GM12875 (cell line): Measurements from ENCODE around the gene MRTFB.

Source experiments
- H3K4me3 ChIP-seq: one replicate; pipeline ENCODE4 v1.5.1; 2011; ENCODE audit warnings: low read depth, low read length, control low read depth
- TF ChIP-seq, protein P1 (sequence below): IDR thresholded peaks from 2 replicates; pipeline ENCODE4 v1.5.1; 2011; ENCODE audit warnings: low read depth, mild to moderate bottlenecking, control low read depth, inconsistent platforms, low read length, moderate library complexity, borderline replicate concordance; ENCODE audit not compliant: insufficient read depth

The MRTFB gene

DNA sequence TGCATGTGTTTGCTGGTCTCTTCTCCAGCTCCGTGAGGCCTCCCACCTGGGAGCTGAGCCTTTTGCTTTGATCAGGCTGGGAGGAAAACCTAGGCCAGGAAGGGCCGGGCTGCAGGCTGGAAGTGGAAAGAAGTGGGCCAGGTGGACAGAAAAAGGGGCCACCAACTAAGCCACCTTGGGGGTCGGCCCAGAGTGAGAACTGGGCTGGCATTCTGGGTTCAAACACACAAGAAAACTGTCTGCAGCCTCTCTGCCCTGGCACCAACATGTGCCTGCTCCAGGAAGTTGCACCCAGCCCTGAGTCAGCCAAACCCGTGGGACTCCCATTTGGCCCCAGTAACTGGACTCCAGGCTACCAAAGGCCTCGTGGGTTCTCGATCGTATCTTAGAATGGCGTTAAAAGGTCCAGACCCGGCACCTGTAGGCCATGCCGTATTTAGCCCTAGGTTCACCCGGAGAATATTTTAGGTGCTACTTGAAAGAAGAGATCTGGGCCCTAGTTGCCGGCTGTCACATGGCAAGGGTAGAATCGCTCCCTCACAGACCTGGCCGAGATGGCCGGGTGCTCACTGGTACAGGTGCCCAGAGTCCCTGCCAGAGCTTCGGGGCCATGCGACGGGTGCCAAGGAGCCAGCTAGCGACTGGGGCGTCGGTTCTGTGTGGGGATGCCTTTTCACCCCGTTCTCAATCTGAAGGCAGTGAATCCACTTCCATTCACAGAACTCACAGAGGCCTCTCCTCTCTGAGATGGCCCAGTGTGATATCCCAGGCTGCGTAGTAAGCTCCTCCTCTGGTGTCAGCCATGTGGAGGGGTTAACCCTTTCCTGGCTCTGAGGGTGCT lies 236.6 kb downstream of the MRTFB start:
- no peak overlapping the region for H3K4me3 ChIP-seq
- TF ChIP-seq, protein P1, sequence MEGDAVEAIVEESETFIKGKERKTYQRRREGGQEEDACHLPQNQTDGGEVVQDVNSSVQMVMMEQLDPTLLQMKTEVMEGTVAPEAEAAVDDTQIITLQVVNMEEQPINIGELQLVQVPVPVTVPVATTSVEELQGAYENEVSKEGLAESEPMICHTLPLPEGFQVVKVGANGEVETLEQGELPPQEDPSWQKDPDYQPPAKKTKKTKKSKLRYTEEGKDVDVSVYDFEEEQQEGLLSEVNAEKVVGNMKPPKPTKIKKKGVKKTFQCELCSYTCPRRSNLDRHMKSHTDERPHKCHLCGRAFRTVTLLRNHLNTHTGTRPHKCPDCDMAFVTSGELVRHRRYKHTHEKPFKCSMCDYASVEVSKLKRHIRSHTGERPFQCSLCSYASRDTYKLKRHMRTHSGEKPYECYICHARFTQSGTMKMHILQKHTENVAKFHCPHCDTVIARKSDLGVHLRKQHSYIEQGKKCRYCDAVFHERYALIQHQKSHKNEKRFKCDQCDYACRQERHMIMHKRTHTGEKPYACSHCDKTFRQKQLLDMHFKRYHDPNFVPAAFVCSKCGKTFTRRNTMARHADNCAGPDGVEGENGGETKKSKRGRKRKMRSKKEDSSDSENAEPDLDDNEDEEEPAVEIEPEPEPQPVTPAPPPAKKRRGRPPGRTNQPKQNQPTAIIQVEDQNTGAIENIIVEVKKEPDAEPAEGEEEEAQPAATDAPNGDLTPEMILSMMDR: no peak

DNA sequence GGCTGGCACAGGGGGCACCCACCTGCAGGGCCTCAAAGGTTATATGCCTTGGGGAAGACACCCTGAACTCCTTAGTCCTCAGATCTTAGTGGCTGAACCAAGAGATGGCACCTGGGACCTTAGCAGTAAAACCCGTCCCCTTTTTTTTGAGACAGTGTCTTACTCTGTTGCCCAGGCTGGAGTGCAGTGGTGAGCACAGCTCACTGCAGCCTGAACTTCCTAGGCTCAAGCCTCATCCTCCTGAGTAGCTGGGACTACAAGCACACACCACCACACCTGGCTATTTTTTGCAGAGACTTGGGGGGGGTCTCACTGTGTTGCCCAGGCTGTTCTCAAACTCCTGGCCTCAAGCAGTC lies 237.2 kb downstream of the MRTFB start:
- TF ChIP-seq, protein P1: no peak
- no peak overlapping the region for H3K4me3 ChIP-seq

DNA sequence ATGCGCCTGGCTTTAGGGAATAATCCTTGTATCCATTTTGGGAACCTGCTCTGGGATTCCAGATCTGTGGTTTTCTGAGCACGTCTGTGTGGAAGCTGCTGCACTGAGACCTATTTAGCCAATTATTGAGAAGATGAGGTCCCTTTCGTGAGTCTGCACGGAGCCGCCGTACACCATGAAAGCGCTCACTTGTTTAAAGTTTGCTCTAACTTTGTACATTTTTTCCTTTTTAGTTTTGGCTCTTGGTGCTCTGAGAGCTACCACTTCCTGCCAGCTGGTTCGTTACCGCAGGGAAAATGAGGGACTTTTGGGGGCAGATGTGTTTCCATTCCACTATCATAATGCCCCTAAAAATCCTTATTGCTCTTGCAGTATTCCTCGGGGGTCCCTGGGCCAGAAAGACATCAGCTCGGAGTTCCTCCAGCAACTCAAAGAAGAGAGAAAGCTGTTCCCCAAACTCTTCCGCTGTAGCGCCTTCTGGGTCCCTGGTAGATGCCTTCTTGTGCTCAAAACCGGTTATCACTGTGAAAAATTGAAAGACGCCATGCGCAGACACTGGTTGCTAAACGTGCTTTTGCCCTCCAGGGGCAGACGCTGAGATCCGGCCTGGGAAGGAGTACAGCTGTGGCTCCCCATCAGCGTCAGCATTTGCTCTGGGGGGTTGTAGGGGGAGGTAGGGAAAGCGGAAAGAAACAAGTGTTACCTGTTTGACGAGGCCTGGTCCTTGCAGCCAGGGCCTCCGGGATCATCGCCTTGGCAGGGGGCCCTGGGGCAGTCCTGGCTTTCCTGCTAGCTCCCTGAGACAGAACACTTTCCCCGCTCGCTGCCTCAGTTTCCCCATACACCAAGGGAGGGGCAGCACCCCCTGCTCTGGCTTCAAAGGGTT lies 238.1 kb downstream of the MRTFB start:
- TF ChIP-seq, protein P1: peak; percentile 48
- peak overlapping the region; percentile 16 for H3K4me3 ChIP-seq

DNA sequence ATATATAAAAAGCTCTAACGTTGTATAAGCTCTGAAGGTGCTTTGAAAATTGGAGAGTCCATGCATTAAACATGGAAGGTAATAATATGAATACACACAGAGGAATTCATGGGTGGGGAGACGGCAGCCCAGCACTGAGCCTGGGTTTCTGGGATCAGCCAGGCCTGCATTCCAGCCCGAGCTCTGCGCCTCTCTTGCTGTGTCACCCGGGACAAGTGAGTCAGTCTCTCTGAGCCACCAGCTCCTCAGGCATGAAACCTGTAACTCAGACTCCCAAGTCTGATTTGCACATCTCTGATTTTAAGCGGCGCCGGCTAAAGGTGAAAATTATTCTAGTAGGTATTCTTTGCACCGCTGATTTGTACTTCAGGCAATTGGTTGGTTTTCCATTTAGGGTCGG lies 238.8 kb downstream of the MRTFB start:
- H3K4me3 ChIP-seq: no peak overlapping the region
- TF ChIP-seq, protein P1: no peak

DNA sequence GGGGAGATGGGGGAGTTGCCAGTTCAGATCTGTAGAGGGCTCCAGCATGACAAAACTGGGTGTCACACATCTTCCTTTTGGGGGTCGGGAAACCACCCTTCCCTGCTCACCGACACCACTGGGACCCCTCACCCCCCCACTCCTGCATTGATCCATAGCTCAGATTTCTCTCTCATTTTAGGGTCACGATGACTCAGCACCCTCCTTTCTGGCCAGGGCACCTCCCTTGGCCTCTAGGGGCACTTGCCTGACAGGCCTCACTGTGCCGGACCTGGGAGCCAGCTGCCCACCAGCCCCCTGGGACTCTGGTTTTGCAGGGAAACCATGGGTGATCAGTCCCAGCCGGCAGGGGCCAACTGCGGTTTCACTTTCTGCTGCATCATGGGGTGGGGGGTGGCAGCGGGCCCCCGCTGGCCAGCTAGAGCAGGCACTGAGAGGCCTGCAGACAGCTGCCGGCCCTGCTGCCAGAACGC lies 239.4 kb downstream of the MRTFB start:
- H3K4me3 ChIP-seq: peak overlapping the region; percentile 1

DNA sequence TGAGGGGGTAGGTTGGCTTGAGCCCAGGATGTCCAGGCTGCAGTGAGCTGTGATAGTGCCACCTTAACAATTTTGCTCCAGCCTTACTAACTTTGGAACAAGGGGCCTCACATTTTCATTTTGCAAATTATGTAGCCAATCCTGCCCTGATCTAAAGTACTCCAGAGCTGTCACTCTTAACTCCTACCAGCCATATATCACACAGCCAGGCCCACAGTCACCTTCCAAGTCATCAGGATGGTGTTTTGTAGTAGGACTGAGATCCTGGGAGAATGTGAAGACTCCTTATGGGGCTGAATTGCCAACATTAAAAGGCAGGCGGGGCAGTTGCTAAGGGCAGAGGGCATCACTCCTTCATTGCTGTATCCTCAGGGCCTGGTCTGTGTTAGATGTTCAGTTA lies 243.0 kb downstream of the MRTFB start:
- no peak overlapping the region for H3K4me3 ChIP-seq
- TF ChIP-seq, protein P1: no peak

More for the DNA sequence above, 239.4 kb downstream of the MRTFB start:
- TF ChIP-seq, protein P1: peak; percentile 51
